ENCODE measurements around the gene TADA1. TPM values are rescaled to one million over a fixed set of nuclear protein-coding genes. Genes with fewer than 3 reads are reported as not detected.

The TADA1 gene
- 10 to 100 TPM; 19.2 to 21.4 TPM for total RNA-seq

- peak; percentile 98 for DNase-seq
- Mint-ChIP-seq H3K4me3 (peak within 1 kb of the TSS; percentile 97), H3K27ac (peak within 1 kb of the TSS; percentile 99), H3K4me1 (peaks cover 39% of the 10 kb centered on the region), H3K9me3 (peaks cover 7% of the 10 kb centered on the region), H3K36me3 (peaks cover 14% of the 10 kb centered on the region), H3K27me3 (peaks cover 6% of the 10 kb centered on the region)
These were observed at the start of gene TADA1 for GRCh38 chr1:166875734-166876539. TADA1 (minus strand) TSS chr1:166876264; CDS start chr1:166876233, 31 bp downstream.

- no peak for DNase-seq
- Mint-ChIP-seq H3K27ac (no peak overlapping the region), H3K27me3 (peaks cover 27% of the 10 kb centered on the region), H3K4me1 (no peaks in the 10 kb centered on the region), H3K4me3 (no peak overlapping the region), H3K9me3 (no peaks in the 10 kb centered on the region), H3K36me3 (no peaks in the 10 kb centered on the region)
These were observed 48.9 kb upstream of the TADA1 start for GRCh38 chr1:166924823-166925541.

GRCh38 chr1:166920561-166921475 is 44.8 kb upstream of the TADA1 start:
- H3K36me3 Mint-ChIP-seq = no peaks in the 10 kb centered on the region
- no peak overlapping the region for H3K27ac Mint-ChIP-seq
- no peaks in the 10 kb centered on the region for H3K4me1 Mint-ChIP-seq
- H3K9me3 Mint-ChIP-seq = no peaks in the 10 kb centered on the region
- H3K4me3 Mint-ChIP-seq = peak overlapping the region; percentile 64
- DNase-seq = peak; percentile 7
- H3K27me3 Mint-ChIP-seq = peaks cover 48% of the 10 kb centered on the region

- Mint-ChIP-seq H3K36me3 (no peaks in the 10 kb centered on the region), H3K4me1 (no peaks in the 10 kb centered on the region), H3K9me3 (no peaks in the 10 kb centered on the region), H3K27ac (no peak overlapping the region), H3K27me3 (peaks cover 48% of the 10 kb centered on the region), H3K4me3 (no peak overlapping the region)
- no peak for DNase-seq
These were observed 42.9 kb upstream of the TADA1 start for GRCh38 chr1:166918956-166919316.

GRCh38 chr1:166918088-166918955 is 42.3 kb upstream of the TADA1 start:
- no peak overlapping the region for H3K4me3 Mint-ChIP-seq
- H3K36me3 Mint-ChIP-seq = no peaks in the 10 kb centered on the region
- H3K4me1 Mint-ChIP-seq = no peaks in the 10 kb centered on the region
- DNase-seq = no peak
- H3K9me3 Mint-ChIP-seq = no peaks in the 10 kb centered on the region
- H3K27ac Mint-ChIP-seq = no peak overlapping the region
- H3K27me3 Mint-ChIP-seq = peaks cover 48% of the 10 kb centered on the region

GRCh38 chr1:166915941-166916340 is 39.9 kb upstream of the TADA1 start:
- no peaks in the 10 kb centered on the region for H3K4me1 Mint-ChIP-seq
- H3K27me3 Mint-ChIP-seq = peaks cover 28% of the 10 kb centered on the region
- no peak for DNase-seq
- H3K36me3 Mint-ChIP-seq = no peaks in the 10 kb centered on the region
- H3K27ac Mint-ChIP-seq = no peak overlapping the region
- H3K9me3 Mint-ChIP-seq = peaks cover 10% of the 10 kb centered on the region
- H3K4me3 Mint-ChIP-seq = no peak overlapping the region

GRCh38 chr1:166915042-166915441 is 39.0 kb upstream of the TADA1 start:
- Mint-ChIP-seq H3K9me3 (peaks cover 12% of the 10 kb centered on the region), H3K4me1 (peaks cover 2% of the 10 kb centered on the region), H3K36me3 (no peaks in the 10 kb centered on the region), H3K4me3 (no peak overlapping the region), H3K27ac (no peak overlapping the region), H3K27me3 (peaks cover 21% of the 10 kb centered on the region)
- no peak for DNase-seq

- Mint-ChIP-seq H3K27ac (no peak overlapping the region), H3K4me1 (peaks cover 2% of the 10 kb centered on the region), H3K4me3 (no peak overlapping the region), H3K9me3 (peaks cover 12% of the 10 kb centered on the region), H3K27me3 (peaks cover 14% of the 10 kb centered on the region), H3K36me3 (no peaks in the 10 kb centered on the region)
- DNase-seq = no peak
These were observed 38.0 kb upstream of the TADA1 start for GRCh38 chr1:166914111-166914510.

GRCh38 chr1:166911624-166912023 is 35.6 kb upstream of the TADA1 start:
- H3K4me1 Mint-ChIP-seq = peaks cover 2% of the 10 kb centered on the region
- H3K27ac Mint-ChIP-seq = no peak overlapping the region
- no peaks in the 10 kb centered on the region for H3K36me3 Mint-ChIP-seq
- no peak overlapping the region for H3K4me3 Mint-ChIP-seq
- peaks cover 12% of the 10 kb centered on the region for H3K9me3 Mint-ChIP-seq
- no peaks in the 10 kb centered on the region for H3K27me3 Mint-ChIP-seq
- no peak for DNase-seq

GRCh38 chr1:166910396-166910994 is 34.4 kb upstream of the TADA1 start:
- Mint-ChIP-seq H3K4me3 (peak overlapping the region; percentile 10), H3K4me1 (peaks cover 3% of the 10 kb centered on the region), H3K36me3 (no peaks in the 10 kb centered on the region), H3K27me3 (no peaks in the 10 kb centered on the region), H3K9me3 (peaks cover 12% of the 10 kb centered on the region), H3K27ac (peak overlapping the region; percentile 44)
- peak; percentile 67 for DNase-seq

GRCh38 chr1:166908942-166909341 is 32.9 kb upstream of the TADA1 start:
- peaks cover 3% of the 10 kb centered on the region for H3K4me1 Mint-ChIP-seq
- no peak overlapping the region for H3K4me3 Mint-ChIP-seq
- H3K27me3 Mint-ChIP-seq = no peaks in the 10 kb centered on the region
- no peaks in the 10 kb centered on the region for H3K36me3 Mint-ChIP-seq
- no peak for DNase-seq
- H3K9me3 Mint-ChIP-seq = peaks cover 12% of the 10 kb centered on the region
- no peak overlapping the region for H3K27ac Mint-ChIP-seq

- no peak for DNase-seq
- H3K4me1 Mint-ChIP-seq = peaks cover 3% of the 10 kb centered on the region
These were observed 31.7 kb upstream of the TADA1 start for GRCh38 chr1:166907763-166908162.

GRCh38 chr1:166907051-166907450 is 31.0 kb upstream of the TADA1 start:
- no peaks in the 10 kb centered on the region for H3K27me3 Mint-ChIP-seq
- H3K27ac Mint-ChIP-seq = no peak overlapping the region
- DNase-seq = no peak
- no peak overlapping the region for H3K4me3 Mint-ChIP-seq
- no peaks in the 10 kb centered on the region for H3K36me3 Mint-ChIP-seq
- H3K4me1 Mint-ChIP-seq = peaks cover 4% of the 10 kb centered on the region
- H3K9me3 Mint-ChIP-seq = peaks cover 12% of the 10 kb centered on the region

More at GRCh38 chr1:166907763-166908162, 31.7 kb upstream of the TADA1 start:
- Mint-ChIP-seq H3K27ac (no peak overlapping the region), H3K27me3 (no peaks in the 10 kb centered on the region), H3K9me3 (peaks cover 12% of the 10 kb centered on the region), H3K36me3 (no peaks in the 10 kb centered on the region), H3K4me3 (no peak overlapping the region)

GRCh38 chr1:166906647-166907046 is 30.6 kb upstream of the TADA1 start:
- no peak for DNase-seq
- Mint-ChIP-seq H3K9me3 (peaks cover 8% of the 10 kb centered on the region), H3K36me3 (no peaks in the 10 kb centered on the region), H3K27me3 (no peaks in the 10 kb centered on the region), H3K4me1 (peaks cover 5% of the 10 kb centered on the region), H3K27ac (no peak overlapping the region), H3K4me3 (no peak overlapping the region)

All from activated naive CD8-positive, alpha-beta T cell treated with anti-CD3 and anti-CD28 coated beads for 36 hours (primary cell).